A673 (cell line): ENCODE results near the gene GRIPAP1.

Experiments used
- EZH2 ChIP-seq: fragments of 200-600 bp; sonication (generic); IDR thresholded peaks from 2 replicates; pipeline ENCODE4 v1.6.1; 2017; ENCODE audit warnings: borderline replicate concordance, low read depth, mild to moderate bottlenecking, mixed read lengths, antibody characterized with exemption, low read length; ENCODE audit not compliant: poor library complexity, severe bottlenecking
- TF ChIP-seq, protein P1 (sequence below): fragments of 300-800, 200-600 bp; sonication (generic); conservative IDR thresholded peaks from 2 replicates; pipeline ENCODE4 v1.5.1; 2017; ENCODE audit warnings: low read depth, mild to moderate bottlenecking, antibody characterized with exemption, low read length, moderate library complexity, mixed read lengths

GRCh38 chrX:48983896-48984295 is 18.2 kb downstream of the GRIPAP1 start:
- no peak for TF ChIP-seq EZH2
- TF ChIP-seq, protein P1, sequence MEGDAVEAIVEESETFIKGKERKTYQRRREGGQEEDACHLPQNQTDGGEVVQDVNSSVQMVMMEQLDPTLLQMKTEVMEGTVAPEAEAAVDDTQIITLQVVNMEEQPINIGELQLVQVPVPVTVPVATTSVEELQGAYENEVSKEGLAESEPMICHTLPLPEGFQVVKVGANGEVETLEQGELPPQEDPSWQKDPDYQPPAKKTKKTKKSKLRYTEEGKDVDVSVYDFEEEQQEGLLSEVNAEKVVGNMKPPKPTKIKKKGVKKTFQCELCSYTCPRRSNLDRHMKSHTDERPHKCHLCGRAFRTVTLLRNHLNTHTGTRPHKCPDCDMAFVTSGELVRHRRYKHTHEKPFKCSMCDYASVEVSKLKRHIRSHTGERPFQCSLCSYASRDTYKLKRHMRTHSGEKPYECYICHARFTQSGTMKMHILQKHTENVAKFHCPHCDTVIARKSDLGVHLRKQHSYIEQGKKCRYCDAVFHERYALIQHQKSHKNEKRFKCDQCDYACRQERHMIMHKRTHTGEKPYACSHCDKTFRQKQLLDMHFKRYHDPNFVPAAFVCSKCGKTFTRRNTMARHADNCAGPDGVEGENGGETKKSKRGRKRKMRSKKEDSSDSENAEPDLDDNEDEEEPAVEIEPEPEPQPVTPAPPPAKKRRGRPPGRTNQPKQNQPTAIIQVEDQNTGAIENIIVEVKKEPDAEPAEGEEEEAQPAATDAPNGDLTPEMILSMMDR: no peak
